Fibroblast of skin of right quadriceps (primary cell): Measurements from ENCODE around the gene HADHA.
"Not testable (repeated sequence)": the region's sequence is repeated elsewhere in the genome, so short reads cannot be mapped to it uniquely, and the experiment has no call there.

Experiments
- DNase-seq: peaks from one replicate; pipeline ENCODE4 v3.0.0-alpha.2; 2013

Gene HADHA

DNA sequence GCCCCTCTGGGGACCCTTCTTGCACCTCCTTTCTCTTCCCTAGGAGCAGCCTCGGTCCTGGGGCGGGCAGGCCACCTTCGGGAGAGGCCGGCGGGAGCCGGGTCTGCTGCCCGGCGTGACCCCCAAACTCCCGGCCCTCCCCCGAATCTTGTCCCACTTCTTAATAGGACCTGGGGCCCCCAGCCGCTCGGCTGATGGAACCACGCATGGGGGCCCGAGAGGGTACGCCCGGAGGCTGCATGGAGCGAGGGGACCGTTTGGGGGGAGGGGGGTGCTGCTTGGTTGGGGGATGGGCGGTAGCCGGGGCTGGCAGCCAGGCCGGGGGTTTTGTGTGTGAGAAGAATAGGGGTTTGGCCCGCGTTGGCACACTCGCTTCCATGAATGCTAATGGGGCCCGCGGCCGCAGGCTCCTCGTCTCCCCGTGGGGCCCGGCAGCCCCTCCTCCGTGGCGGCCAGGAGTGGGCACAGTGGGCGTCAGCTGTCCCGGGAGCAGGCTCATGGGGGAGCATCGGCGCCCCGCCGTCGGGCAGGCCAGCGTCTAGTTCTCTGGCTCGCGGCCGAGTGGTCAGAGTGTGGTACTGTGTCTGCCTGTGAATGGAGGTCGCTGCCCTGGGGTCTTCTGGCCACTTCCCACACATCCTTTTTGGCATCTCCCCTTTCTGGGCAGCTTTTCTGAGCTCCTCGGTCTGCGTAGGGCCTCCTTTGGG, 70.5 kb downstream of the HADHA start:
- DNase-seq = no peak

- no peak for DNase-seq
These were observed 71.3 kb downstream of the HADHA start, which contains the start of gene GAREM2 for GRCh38 chr2:26172871-26173775. Gene GAREM2, plus strand, starts transcription at chr2:26173088. Its CDS starts 133 bp downstream, at chr2:26173221.

- DNase-seq = no peak
These were observed 72.1 kb downstream of the HADHA start for GRCh38 chr2:26172189-26172870.

- DNase-seq = no peak
These were observed 73.6 kb downstream of the HADHA start for GRCh38 chr2:26170795-26171194.

- DNase-seq = no peak
These were observed 74.6 kb downstream of the HADHA start for GRCh38 chr2:26169681-26170414.

DNA sequence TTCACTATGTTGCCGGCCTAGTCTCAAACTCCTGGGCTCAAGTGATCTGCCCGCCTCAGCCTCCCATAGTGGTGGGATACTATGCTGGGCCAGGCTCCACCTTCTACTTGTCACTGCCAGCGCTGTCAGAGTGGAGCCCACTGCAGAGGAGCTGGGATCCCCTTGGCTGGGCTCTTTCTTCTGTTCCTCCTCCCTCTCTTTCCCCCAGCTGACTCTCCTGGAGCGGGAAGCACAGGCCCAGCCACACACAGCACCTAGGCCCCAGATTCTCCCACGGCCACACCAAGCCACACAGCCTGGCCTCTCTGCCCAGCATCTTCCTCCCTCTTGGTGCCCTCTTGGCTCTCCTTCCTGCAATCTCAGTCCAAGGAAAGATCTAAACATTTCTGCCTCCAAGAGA, 75.2 kb downstream of the HADHA start:
- no peak for DNase-seq

DNA sequence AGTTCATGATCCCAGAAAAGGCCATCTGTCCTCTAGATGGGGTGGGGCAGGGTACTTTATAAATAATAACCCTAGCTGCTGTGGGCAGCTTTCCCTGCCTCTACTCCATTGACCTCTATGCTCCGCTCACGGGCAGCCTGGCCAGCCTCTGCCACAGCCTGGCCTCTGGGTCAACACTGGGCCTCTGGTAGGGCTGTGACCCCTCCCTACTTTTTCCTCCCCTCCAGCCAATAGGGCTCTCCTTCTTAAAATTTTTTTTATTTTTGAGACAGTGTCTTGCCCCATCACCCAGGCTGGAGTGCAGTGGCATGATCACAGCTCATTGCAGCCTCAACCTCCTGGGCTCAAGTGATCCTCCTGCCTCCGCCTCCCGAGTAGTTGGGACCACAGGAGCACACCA, 75.6 kb downstream of the HADHA start:
- DNase-seq = no peak

- not testable (repeated sequence) for DNase-seq
These were observed 77.9 kb downstream of the HADHA start for GRCh38 chr2:26166541-26166940.

DNA sequence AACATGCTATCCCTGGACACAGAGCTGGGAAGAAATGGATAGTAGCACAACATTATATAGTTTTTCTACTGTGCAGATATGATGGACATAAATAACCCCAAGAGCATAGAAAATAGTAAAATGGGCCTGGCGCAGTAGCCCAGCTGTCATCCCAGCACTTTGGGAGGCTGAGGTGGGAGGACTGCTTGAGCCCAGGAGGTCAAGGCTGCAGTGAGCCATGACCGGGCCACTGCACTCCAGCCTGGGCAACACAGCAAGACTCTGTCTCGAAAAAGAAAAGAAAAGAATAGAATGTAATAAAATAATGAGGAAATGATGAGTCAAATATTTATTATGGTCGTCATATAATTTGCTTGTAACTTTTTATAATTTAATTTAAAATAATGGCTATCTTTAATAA, 79.0 kb downstream of the HADHA start:
- DNase-seq = no peak

GRCh38 chr2:26164641-26165211, 79.7 kb downstream of the HADHA start:
- DNase-seq = no peak

DNA sequence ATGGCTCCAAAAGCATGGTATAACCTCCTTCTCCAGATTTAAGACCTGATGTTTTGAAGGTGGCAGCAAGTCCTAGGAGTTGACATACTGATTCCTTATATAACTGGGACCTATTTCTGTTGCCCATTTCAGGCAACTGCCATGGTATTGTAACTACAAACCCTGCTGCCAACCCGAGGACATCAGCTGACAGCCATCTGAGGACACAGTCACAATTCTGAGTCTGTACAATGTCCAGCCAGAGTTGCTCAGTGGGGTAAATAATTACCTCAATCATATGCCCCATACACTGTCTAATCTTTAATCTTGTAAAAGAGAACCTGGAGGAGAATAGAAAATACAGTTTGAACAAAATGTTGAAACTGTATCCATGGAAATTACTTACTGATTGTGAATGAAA, 80.2 kb downstream of the HADHA start:
- DNase-seq = no peak

DNA sequence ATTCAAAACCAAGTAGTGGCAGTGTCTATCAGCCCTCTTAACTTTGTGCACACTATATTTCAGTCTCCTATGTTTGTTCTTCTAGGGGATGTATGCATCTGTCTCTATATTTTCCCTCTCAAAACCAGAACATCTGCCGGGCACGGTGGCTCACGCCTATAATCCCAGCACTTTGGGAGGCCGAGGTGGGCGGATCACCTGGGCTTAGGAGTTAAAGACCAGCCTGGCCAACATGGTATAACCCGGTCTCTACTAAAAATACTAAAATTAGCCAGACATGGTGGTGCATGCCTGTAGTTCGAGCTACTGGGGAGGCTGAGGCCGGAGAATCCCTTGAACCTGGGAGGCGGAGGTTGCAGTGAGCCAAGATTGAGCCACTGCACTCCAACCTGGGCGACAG, 81.5 kb downstream of the HADHA start:
- no peak for DNase-seq

GRCh38 chr2:26161926-26162325, 82.5 kb downstream of the HADHA start:
- DNase-seq = no peak

DNA sequence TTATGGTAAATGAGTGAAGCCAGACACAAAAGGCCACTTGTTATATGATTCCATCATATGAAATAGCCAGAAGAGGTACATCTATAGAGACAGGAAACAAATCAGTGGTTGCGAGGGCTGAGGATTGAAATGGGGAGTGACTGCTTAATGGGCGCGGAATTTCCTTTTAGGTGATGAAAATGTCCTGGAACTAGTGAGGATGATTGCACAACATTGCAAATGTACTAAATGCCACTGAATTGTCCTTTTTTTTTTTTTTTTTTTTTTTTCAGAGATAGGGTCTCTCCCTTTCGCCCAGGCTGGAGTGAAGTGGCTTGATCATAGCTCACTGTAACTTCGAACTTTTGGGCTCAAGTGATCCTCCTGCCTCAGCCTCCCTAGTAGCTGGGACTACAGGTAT, 86.9 kb downstream of the HADHA start:
- no peak for DNase-seq

- DNase-seq = no peak
These were observed 94.2 kb downstream of the HADHA start for GRCh38 chr2:26150243-26150642.

DNA sequence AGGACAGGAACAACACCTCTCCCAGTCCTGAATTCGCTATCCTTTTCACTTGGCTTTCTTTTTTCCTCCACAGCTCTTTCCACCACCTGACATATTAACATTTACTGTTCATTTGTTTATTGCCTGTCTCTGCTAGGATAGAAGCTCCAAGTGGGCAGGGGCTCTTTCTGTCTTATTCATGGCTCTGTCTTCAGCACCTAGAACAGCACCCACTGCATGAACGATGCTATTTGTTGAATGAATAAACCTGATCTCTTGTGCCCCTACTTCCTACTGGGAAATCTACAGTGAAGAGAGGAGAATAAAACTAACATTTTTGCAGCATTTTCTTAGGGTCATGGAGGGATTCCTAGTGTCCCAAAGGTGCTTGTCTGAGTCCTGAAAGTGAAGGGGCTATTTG, 95.9 kb downstream of the HADHA start:
- no peak for DNase-seq

DNA sequence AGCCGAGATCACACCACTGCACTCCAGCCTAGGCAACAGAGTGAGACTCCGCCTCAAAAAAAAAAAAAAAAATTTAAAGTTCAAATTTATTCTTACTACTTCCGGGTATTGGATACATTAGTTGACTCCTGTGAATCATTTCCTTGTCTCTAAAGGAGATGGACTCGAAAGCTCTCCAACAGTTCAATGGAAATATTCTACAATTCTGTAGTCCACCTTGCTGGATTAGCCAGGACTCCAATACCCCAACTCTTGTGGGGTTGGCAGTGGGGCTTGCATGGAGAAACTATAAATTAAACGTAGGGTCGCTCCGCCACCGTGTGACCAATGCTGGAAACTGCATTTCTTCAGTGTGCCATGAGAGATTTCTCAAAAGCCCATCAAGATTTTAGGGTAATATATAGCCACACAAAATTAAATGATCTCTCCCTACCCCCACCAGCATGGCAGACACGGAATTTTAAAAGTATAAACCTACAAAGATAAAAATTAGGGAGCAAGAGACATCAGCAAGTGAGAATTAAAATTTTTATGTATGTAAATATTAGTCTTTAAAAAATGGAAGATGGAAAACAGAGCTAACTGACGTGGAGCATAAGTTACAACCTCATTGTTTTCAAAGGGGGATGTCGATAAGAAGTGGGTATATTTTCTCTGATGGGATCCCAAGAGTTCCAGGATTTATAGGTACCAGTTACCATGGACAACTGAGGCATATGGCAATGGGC, 99.3 kb downstream of the HADHA start:
- DNase-seq = peak; percentile 42

DNA sequence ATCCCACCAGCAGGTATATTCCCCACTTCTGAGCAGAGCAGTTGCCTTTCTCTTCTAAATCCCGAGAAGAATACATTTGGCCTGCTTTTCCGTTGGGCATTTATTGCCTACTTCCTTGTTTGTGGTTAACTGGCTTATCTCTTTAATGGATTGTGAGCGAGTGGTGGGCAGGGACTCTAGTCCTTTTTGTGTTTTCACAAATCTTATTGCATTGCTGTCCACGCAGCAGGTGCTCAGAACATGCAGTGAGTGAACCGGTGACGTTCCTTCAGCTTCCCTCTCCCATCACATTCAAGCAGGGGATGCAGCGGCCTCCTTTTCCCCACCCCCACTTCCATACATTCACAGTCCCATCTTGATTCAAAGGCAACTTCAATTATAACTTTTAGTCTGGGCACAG, 100.4 kb downstream of the HADHA start:
- DNase-seq = no peak

GRCh38 chr2:26141145-26141769, 103.2 kb downstream of the HADHA start:
- no peak for DNase-seq
